Endothelial cell of umbilical vein (primary cell): ENCODE data around the gene UBE2C. TPM values are rescaled to one million over a fixed set of nuclear protein-coding genes. Genes with fewer than 3 reads are reported as not detected.

Source experiments
- BruUV-seq: library from RNA; stranded (reverse); fragments of 400-500 nt; replicated peaks from 2 replicates; lab custom pipeline; 2021; lab: Mats Ljungman, UMichigan
- CTCF ChIA-PET: fragments of 300-600, 350-600 bp; sonication (Branson Sonifier 250); formaldehyde crosslinking; loops from one replicate; lab custom pipeline; 2021; ENCODE audit warnings: antibody characterized with exemption, inconsistent platforms; lab: Charles Lee
- POLR2A ChIA-PET: fragments of 300-600, 350-600 bp; sonication (Branson Sonifier 250); formaldehyde crosslinking; loops from one replicate; lab custom pipeline; 2021; ENCODE audit warnings: antibody characterized with exemption, inconsistent platforms; lab: Charles Lee
- DNase-seq: peaks from one replicate; pipeline ENCODE4 v3.0.0-alpha.2; 2011; ENCODE audit warnings: low read depth, low spot score
- FAIRE-seq: peaks from 2 replicates; lab custom pipeline; 2011; peaks lifted over from hg19 to GRCh38; lab: Jason Lieb, UNC
- H2AFZ ChIP-seq: 2 replicates; pipeline ENCODE4 v1.6.0; 2012; ENCODE audit warnings: low read depth, low read length, control low read depth, inconsistent platforms
- H3K27ac ChIP-seq: 2 replicates; pipeline ENCODE4 v1.5.1; 2011; ENCODE audit warnings: low read depth, mild to moderate bottlenecking, control low read depth, low read length, moderate library complexity; ENCODE audit not compliant: insufficient read depth
- H3K27me3 ChIP-seq, 2 experiments: 2 replicates each; pipeline versions ENCODE4 v1.6.0 to v1.6.1; 2011; ENCODE audit warnings: low read length in 2 of 2, mixed read lengths in 1 of 2; ENCODE audit not compliant: control insufficient read depth in 2 of 2, insufficient read depth in 2 of 2
- H3K36me3 ChIP-seq, 2 experiments: 2 replicates in 1 of 2; 3 replicates in 1 of 2; pipeline ENCODE4 v1.5.1; 2011; ENCODE audit warnings: low read length in 2 of 2, mild to moderate bottlenecking in 1 of 2, moderate library complexity in 1 of 2; ENCODE audit not compliant: control insufficient read depth in 2 of 2, insufficient read depth in 2 of 2; ENCODE audit errors: extremely low read depth in 1 of 2
- H3K4me1 ChIP-seq: 3 replicates; pipeline ENCODE4 v1.5.1; 2011; ENCODE audit warnings: mild to moderate bottlenecking, low read length; ENCODE audit not compliant: control insufficient read depth, insufficient read depth; ENCODE audit errors: extremely low read depth
- H3K4me2 ChIP-seq: 2 replicates; pipeline ENCODE4 v1.6.1; 2011; ENCODE audit warnings: low read length, control low read depth, mixed read lengths; ENCODE audit not compliant: insufficient read depth
- H3K4me3 ChIP-seq, 3 experiments: fragments of 200-600 bp in 1 of 3; sonication (generic), shearing (Covaris generic) in 1 of 3; replicated peaks in 1 of 3; 2 replicates each; pipeline ENCODE4 v1.5.1; 2011 to 2016; ENCODE audit warnings: control low read depth in 3 of 3, low read length in 3 of 3, mild to moderate bottlenecking in 2 of 3, inconsistent platforms in 1 of 3, low read depth in 1 of 3, moderate library complexity in 1 of 3; ENCODE audit not compliant: insufficient read depth in 1 of 3
- H3K79me2 ChIP-seq: 2 replicates; pipeline ENCODE4 v1.6.0; 2012; ENCODE audit warnings: low read length, inconsistent platforms; ENCODE audit not compliant: control insufficient read depth, insufficient read depth
- H3K9ac ChIP-seq: replicated peaks from 2 replicates; pipeline ENCODE3; 2011; ENCODE audit warnings: low read length, control low read depth; ENCODE audit not compliant: insufficient read depth; ENCODE audit errors: extremely low read depth
- H3K9me1 ChIP-seq: replicated peaks from 3 replicates; pipeline ENCODE4 v1.6.0; 2011; ENCODE audit warnings: mild to moderate bottlenecking, low read length; ENCODE audit not compliant: control insufficient read depth, insufficient read depth; ENCODE audit errors: extremely low read depth
- H3K9me3 ChIP-seq: replicated peaks from 2 replicates; pipeline ENCODE4 v1.5.1; 2012; ENCODE audit warnings: low read length, inconsistent platforms; ENCODE audit not compliant: control insufficient read depth, insufficient read depth
- H4K20me1 ChIP-seq: replicated peaks from 2 replicates; pipeline ENCODE3; 2011; ENCODE audit warnings: mild to moderate bottlenecking, low read length; ENCODE audit not compliant: control insufficient read depth, insufficient read depth; ENCODE audit errors: extremely low read depth
- CTCF ChIP-seq, 2 donors: IDR thresholded peaks; 1 replicate in 1 of 2; 2 replicates in 1 of 2; pipeline ENCODE4 v1.5.1; 2011; ENCODE audit warnings: low read length in 2 of 2, mild to moderate bottlenecking in 2 of 2, moderate library complexity in 2 of 2, control low read depth in 1 of 2, inconsistent platforms in 1 of 2, low read depth in 1 of 2; ENCODE audit not compliant: insufficient read depth in 1 of 2; ENCODE audit errors: extremely low read depth in 1 of 2
- EZH2 ChIP-seq: IDR thresholded peaks from 2 replicates; pipeline ENCODE4 v1.6.1; 2012; ENCODE audit warnings: borderline replicate concordance, low read depth, mild to moderate bottlenecking, moderate library complexity, low read length, inconsistent platforms; ENCODE audit not compliant: severe bottlenecking
- FOS ChIP-seq: IDR thresholded peaks from 2 replicates; pipeline ENCODE4 v1.6.1; 2011; ENCODE audit warnings: mild to moderate bottlenecking, low read length, moderate library complexity, borderline replicate concordance; ENCODE audit not compliant: insufficient read depth
- GATA2 ChIP-seq: IDR thresholded peaks from 2 replicates; pipeline ENCODE4 v1.7.0; 2011; ENCODE audit warnings: low read depth, mild to moderate bottlenecking, moderate library complexity, mixed read lengths, low read length; ENCODE audit not compliant: insufficient read length, insufficient read depth
- JUN ChIP-seq: IDR thresholded peaks from 2 replicates; pipeline ENCODE4 v1.6.1; 2011; ENCODE audit warnings: borderline replicate concordance, low read depth; ENCODE audit not compliant: insufficient read length, insufficient read depth
- MAX ChIP-seq: IDR thresholded peaks from 2 replicates; pipeline ENCODE4 v1.6.1; 2011; ENCODE audit not compliant: insufficient read depth, insufficient read length
- MYC ChIP-seq: IDR thresholded peaks from one replicate; pipeline ENCODE4 v1.6.1; 2011; ENCODE audit warnings: mild to moderate bottlenecking, low read depth, low read length
- POLR2A ChIP-seq: IDR thresholded peaks from 2 replicates; pipeline ENCODE4 v1.6.1; 2012; ENCODE audit warnings: low read depth, mild to moderate bottlenecking, control low read depth, low read length
- POLR2AphosphoS5 ChIP-seq: IDR thresholded peaks from 2 replicates; pipeline ENCODE4 v1.6.1; 2012; ENCODE audit warnings: low read depth, mild to moderate bottlenecking, control low read depth, low read length, moderate library complexity; ENCODE audit not compliant: insufficient read depth
- dilution Hi-C: fragments of 300-500 bp; cut with MboI; formaldehyde crosslinking; loops from one replicate; pipeline ENCODE4 v1.15.0; 2019; ENCODE audit warnings: low sequenced_read_pairs; ENCODE audit not compliant: extremely low pct_ligation_motif_present
- intact Hi-C: fragments of 100-400 bp; cut with micrococcal nuclease; formaldehyde crosslinking; loops from one replicate; pipeline ENCODE4 v1.10.0; 2022
- polyA plus RNA-seq, 4 experiments: library from polyadenylated mRNA; depleted of rRNA in 3 of 4; stranded (reverse) in 3 of 4; unstranded in 1 of 4; fragments of >200 nt; gene quantifications; 2 replicates each; pipeline versions ENCODE4 v1.2.1 to v1.2.3, GENCODE V29; 2011 to 2012; ENCODE audit warnings: missing spikeins in 1 of 4
- total RNA-seq: library from RNA; stranded (reverse); gene quantifications from 2 replicates; pipeline ENCODE4 v1.2.3, GENCODE V29; 2021

Gene UBE2C
- total and polyA plus RNA-seq, 2 donors (not counting 3 experiments of a cell fraction or from before 2014, with no cell fraction given), result 129 to 130 TPM

- Histone ChIP-seq H3K9ac (no peak overlapping the region), H3K9me1 (no peaks in the 10 kb centered on the region), H4K20me1 (no peaks in the 10 kb centered on the region), H3K9me3 (no peaks in the 10 kb centered on the region), H3K4me1 (peaks cover 4% of the 10 kb centered on the region), H3K36me3 (no peaks in the 10 kb centered on the region), H2AFZ (no peak overlapping the region), H3K4me3 (no peak overlapping the region), H3K27me3 (peaks cover 11 to 16% of the 10 kb centered on the region in 2 experiments), H3K79me2 (no peaks in the 10 kb centered on the region), H3K27ac (no peak overlapping the region), H3K4me2 (no peak overlapping the region)
- FAIRE-seq (no peak), DNase-seq (no peak)
- intact Hi-C loops (no loop called here), dilution Hi-C loops (no loop called here)
- no TSS peak for BruUV-seq
- POLR2A ChIA-PET, result no interaction called here
- TF ChIP-seq POLR2AphosphoS5, result no peak
- no peak for TF ChIP-seq EZH2
- TF ChIP-seq JUN, result no peak
- TF ChIP-seq CTCF (IDR thresholded peaks at IDR 0.05; ENCODE audit: extremely low read depth in 1 of 2, insufficient read depth in 1 of 2, low read depth in 1 of 2, low read length in 2 of 2), result no peak
- no peak for TF ChIP-seq MAX
- TF ChIP-seq MYC, result no peak
- TF ChIP-seq FOS, result no peak
- TF ChIP-seq GATA2, result no peak
- TF ChIP-seq POLR2A, result no peak
- CTCF ChIA-PET, result interaction anchor here (0.9 to 1.6 kb wide), 6 partner anchors 11 to 197 kb away, joined by 3 to 10 read pairs (median 3); no protein-coding TSS in a partner anchor
Measured at GRCh38 chr20:45826381-45827019, 14.1 kb downstream of the UBE2C start.
